Stimulated activated memory B cell treated with anti-CD40 and anti-IgM and Interleukin-4, amounts not matched to agents 10 μg/mL and 1 μg/mL and 100 μg/mL, for 72 hours (primary cell): Measurements from ENCODE around the gene FBRSL1.

Experiments
- ATAC-seq: fragments of 150-1000 bp; cut with Tn5 transposase; 2 replicates; pipeline ENCODE4 v1.10.0; 2021
- H3K27ac Mint-ChIP-seq: one replicate; pipeline ENCODE4 v1.8.0; 2022; ENCODE audit warnings: mild to moderate bottlenecking, mixed read lengths
- H3K27me3 Mint-ChIP-seq: one replicate; pipeline ENCODE4 v1.8.0; 2022; ENCODE audit warnings: mixed read lengths
- H3K36me3 Mint-ChIP-seq: one replicate; pipeline ENCODE4 v1.8.0; 2022; ENCODE audit warnings: mixed read lengths
- H3K4me1 Mint-ChIP-seq: one replicate; pipeline ENCODE4 v1.8.0; 2022; ENCODE audit warnings: mixed read lengths
- H3K4me3 Mint-ChIP-seq: one replicate; pipeline ENCODE4 v1.8.0; 2022; ENCODE audit warnings: mild to moderate bottlenecking, moderate library complexity, mixed read lengths
- H3K9me3 Mint-ChIP-seq: one replicate; pipeline ENCODE4 v1.8.0; 2022; ENCODE audit warnings: mixed read lengths

The FBRSL1 gene

DNA sequence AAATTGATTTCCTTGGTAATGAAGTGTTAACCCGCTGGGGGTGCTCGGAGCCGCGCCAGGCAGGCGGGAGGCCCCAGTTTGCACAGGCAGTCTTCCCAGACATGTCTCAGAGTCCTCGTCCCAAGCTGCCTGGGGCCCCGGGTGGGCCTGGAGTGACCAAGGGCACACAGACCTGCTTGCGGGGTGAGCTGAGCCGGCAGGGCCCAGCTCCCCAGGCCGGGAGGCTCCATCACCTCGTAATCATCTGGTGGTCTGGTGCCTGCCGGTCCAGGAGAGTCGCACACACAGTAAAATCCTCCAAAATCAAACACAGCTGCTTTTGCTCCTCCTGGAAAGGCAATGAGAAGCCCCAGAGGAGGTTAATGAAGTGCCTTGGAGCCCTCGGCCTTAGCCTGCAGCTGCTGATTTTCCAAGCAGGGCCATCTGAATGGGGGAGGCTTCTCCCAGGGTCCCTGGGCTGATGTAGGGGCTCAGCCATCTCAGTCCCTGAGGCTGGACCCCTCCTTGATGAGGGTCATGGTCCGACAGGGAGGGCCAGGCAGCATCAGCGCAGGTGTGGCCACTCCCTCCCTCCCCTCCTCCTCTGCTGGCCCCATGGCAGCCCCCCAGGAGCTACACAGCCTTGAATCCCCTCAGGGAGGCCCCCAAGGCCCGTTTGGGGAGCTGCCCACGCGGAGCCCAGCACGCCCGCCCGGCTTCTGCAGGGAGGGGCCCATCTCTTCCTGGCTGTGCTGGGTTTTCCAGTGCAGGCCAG lies 39.4 kb upstream of the FBRSL1 start:
- Mint-ChIP-seq H3K36me3 (no peaks in the 10 kb centered on the region), H3K27ac (peak overlapping the region; percentile 56)

DNA sequence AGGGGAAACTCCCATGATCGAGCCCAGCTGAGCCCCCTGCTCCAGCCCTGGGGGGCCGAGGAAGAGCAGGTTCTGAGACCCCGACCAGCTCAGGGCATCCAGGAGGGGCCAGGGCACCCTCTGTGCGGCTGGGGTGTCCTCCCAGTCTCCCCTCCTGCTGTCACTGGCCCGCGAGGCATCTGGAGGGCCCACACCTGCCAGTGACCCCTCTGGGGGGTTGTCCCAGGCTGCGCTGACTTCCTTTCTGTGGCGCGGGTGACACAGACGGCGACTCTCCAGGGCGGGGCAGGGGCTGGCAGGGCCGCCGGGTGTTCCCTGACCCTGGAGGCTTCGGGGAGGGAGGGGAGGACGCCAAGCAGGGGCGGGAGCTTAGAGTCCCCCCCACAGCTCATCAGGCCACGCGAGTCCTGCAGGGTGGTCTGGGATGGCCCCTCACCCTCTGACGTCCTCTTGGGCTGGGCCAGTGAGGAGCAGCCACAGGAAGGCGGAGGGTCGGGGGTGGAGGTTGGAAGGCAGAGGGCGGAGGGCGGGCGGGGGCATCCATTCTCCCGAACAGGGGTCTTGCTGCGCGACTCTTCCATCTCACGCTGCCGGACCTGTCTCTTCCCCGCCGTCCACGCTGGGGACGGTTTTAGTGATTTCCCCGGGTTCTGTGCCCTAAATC lies 38.6 kb upstream of the FBRSL1 start:
- H3K9me3 Mint-ChIP-seq = peaks cover 6% of the 10 kb centered on the region
- peak overlapping the region; percentile 36 for H3K4me3 Mint-ChIP-seq
- H3K27ac Mint-ChIP-seq = peak overlapping the region; percentile 56
- H3K27me3 Mint-ChIP-seq = no peaks in the 10 kb centered on the region
- no peaks in the 10 kb centered on the region for H3K36me3 Mint-ChIP-seq
- peaks cover 84% of the 10 kb centered on the region for H3K4me1 Mint-ChIP-seq
- ATAC-seq = peak; percentile 82

More for the DNA sequence above, 39.4 kb upstream of the FBRSL1 start:
- Mint-ChIP-seq H3K27me3 (no peaks in the 10 kb centered on the region), H3K4me1 (peaks cover 85% of the 10 kb centered on the region), H3K4me3 (peak overlapping the region; percentile 36), H3K9me3 (peaks cover 4% of the 10 kb centered on the region)
- peak; percentile 5 for ATAC-seq

DNA sequence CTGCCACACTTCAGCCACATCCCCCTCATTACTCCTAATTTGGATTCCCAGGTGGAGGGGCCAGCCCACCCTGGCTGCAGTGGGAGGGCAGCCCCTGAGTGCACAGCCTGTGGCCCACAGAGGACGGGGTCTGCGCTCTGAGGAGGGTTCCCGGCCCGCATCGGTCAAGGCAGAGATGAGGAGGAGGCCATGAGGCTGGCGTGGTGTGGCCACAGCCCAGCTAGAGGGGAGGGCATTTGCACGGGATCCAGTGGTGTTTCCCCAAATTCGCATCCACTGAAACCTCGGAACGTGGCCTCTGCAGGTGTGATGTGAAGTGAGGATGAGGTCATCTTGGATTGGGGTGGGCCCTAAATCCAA lies 38.1 kb upstream of the FBRSL1 start:
- H3K4me1 Mint-ChIP-seq = peaks cover 88% of the 10 kb centered on the region
- peaks cover 6% of the 10 kb centered on the region for H3K9me3 Mint-ChIP-seq
- H3K4me3 Mint-ChIP-seq = no peak overlapping the region
- ATAC-seq = no peak
- no peaks in the 10 kb centered on the region for H3K27me3 Mint-ChIP-seq
- peak overlapping the region; percentile 56 for H3K27ac Mint-ChIP-seq
- no peaks in the 10 kb centered on the region for H3K36me3 Mint-ChIP-seq

DNA sequence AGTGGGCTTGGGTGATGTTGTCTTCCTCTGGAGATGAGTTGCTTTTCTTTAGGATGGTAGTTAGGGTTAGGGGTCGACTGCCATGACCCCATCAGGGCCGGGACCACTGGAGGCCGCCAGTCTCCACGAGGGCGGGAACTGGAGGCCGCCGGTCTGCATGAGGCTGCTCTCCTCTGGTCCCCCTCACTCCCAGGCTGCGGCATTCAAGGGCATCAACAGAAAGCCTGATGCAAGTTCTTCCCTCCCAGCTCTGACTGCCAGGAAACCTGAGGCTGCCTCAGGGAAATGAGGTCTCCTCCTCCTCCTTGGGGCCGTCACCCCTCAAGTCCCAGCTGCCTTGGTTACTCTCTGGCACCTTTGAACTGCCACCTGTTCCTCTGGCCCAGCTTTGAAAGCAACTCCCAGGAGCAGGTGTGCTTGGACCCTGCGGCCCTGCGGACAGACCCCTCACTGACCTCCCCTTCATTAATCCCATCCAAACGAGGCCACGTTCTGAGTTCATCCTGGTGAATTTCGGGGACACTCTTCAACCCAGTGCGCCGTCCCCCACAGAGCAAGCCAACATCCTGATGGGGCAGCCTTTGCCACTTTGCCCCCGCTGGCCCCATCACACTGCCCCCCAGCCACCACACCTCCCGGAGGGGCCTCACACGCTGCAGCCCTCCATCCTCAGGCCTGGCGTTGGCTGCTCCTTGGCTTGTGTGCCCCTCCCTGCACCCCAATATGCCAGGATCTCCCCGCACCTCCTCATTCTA lies 37.2 kb upstream of the FBRSL1 start:
- Mint-ChIP-seq H3K27me3 (no peaks in the 10 kb centered on the region), H3K36me3 (no peaks in the 10 kb centered on the region), H3K9me3 (peaks cover 6% of the 10 kb centered on the region), H3K4me3 (peak overlapping the region; percentile 8), H3K4me1 (peaks cover 90% of the 10 kb centered on the region), H3K27ac (peak overlapping the region; percentile 56)
- no peak for ATAC-seq

DNA sequence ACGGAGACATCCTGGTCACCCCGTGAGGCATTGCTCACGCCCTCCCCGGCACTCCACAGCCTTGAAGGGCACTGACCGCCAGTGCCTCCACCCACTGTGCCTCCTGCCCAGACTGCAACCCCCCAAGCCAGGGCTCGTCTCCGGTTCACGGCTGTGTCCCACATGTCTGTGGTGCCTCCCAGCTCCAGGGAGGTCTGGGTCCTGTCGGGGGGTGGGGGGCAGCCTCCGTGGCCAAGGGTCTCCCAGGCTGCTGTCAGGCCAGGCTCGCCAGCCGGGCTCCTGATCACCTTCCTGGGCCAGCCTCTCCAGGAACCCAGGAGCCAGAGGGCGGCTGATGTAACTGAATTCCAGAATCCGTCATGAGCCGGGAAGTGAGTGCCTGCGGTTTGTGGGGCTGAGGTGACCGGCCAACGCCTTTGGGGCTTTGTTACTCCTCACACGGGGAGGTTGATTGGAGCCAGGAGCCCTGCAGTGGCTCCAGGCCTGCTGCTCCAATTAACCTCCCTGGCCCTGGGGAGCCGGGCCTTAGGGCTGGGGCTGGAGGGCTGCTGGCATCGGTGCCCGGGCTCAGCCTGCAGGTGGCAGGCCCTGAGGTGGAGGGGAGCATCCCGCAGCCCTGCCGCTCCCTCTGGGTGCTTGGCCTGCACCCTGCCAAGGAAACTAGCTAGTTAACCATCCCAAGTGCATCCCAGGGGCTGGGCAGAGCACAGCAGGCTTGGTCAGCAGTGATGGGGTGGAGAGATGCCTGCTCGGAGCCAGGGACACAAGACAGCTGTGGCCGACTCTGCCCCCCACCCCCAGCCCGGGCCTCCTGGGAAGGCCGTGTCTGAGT lies 36.4 kb upstream of the FBRSL1 start:
- Mint-ChIP-seq H3K27me3 (no peaks in the 10 kb centered on the region), H3K36me3 (no peaks in the 10 kb centered on the region), H3K9me3 (peaks cover 6% of the 10 kb centered on the region), H3K27ac (peak overlapping the region; percentile 56), H3K4me1 (peaks cover 82% of the 10 kb centered on the region), H3K4me3 (no peak overlapping the region)
- ATAC-seq = no peak

DNA sequence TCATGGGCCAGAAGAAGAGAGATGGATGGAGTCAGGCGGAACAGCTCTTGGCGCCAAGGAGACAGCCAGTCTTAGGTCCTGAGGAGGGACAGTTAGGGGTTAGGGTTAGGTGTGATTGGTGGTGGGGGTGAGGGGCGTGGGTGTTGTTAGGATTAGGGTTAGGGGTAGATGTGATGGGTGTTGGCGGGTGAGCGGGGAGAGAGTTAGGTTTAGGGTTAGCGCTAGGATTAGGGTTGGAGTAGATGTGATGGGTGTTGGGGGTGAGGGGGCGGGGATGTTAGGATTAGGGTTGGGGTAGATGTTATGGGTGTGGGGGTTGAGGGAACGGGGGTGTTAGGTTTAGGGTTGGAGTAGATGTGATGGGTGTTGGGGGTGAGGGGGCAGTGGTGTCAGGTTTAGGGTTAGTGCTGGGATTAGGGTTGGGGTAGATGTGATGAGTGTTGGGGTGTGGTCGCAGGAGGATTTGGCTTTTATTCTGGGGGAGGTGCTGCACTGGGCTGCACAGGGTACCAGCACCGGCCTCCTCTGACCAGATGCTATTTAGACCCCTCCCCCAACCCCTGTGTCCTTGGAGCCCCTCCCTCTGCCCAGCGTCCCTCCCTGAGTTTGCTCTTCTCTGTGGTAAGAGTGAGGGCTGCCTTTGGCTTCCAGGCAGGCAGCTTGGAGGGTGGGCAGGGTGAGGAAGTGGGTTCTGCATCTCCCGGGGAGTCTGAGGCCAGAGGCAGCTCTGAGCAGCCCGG lies 35.6 kb upstream of the FBRSL1 start:
- Mint-ChIP-seq H3K4me1 (peaks cover 74% of the 10 kb centered on the region), H3K27ac (no peak overlapping the region), H3K27me3 (no peaks in the 10 kb centered on the region), H3K36me3 (no peaks in the 10 kb centered on the region), H3K4me3 (no peak overlapping the region), H3K9me3 (peaks cover 6% of the 10 kb centered on the region)
- no peak for ATAC-seq

DNA sequence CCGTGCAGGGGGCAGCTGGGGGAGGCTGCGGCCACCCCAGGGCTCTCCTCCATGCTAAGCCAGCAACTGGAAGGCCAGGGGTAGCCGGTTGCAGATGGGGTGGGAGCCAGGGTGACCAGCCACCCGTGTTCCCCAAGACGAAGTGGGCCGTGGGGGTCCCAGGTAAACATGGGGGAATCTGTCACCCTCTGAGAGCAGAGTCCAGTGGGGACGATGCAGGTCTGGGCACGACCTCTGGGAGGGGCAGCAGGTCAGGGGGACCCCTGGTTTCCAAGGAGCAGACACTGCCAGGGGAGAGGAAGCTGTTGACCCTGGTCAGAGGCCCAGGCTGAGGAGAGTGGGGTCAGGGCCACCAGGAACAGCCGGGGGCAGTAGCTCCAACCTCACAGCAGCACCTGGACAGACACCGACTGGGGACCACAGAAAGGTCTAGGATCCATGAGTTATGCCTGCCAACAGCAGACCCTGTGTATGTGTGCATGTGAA lies 35.0 kb upstream of the FBRSL1 start:
- H3K9me3 Mint-ChIP-seq = peaks cover 6% of the 10 kb centered on the region
- peaks cover 68% of the 10 kb centered on the region for H3K4me1 Mint-ChIP-seq
- ATAC-seq = no peak
- no peak overlapping the region for H3K27ac Mint-ChIP-seq
- H3K36me3 Mint-ChIP-seq = no peaks in the 10 kb centered on the region
- H3K4me3 Mint-ChIP-seq = no peak overlapping the region
- H3K27me3 Mint-ChIP-seq = no peaks in the 10 kb centered on the region

DNA sequence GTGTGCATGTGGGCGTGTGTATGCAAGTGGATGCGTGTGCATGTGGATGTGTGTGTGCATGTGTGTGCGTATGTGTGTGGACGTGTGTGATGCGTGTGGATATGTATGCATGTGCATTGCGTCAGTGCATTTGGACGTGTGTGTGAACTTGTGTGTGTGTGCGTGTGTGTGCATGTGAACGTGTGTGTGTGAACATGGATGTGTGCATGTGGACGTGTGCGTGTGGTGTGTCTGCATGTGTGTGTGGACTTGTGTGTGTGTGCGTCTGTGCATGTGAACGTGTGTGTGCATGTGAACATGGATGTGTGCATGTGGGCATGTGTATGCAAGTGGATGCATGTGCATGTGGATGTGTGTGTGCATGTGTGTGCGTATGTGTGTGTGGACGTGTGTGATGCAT lies 34.4 kb upstream of the FBRSL1 start:
- Mint-ChIP-seq H3K27ac (no peak overlapping the region), H3K4me1 (peaks cover 62% of the 10 kb centered on the region), H3K27me3 (no peaks in the 10 kb centered on the region), H3K9me3 (peaks cover 6% of the 10 kb centered on the region), H3K36me3 (no peaks in the 10 kb centered on the region), H3K4me3 (no peak overlapping the region)
- ATAC-seq = no peak

DNA sequence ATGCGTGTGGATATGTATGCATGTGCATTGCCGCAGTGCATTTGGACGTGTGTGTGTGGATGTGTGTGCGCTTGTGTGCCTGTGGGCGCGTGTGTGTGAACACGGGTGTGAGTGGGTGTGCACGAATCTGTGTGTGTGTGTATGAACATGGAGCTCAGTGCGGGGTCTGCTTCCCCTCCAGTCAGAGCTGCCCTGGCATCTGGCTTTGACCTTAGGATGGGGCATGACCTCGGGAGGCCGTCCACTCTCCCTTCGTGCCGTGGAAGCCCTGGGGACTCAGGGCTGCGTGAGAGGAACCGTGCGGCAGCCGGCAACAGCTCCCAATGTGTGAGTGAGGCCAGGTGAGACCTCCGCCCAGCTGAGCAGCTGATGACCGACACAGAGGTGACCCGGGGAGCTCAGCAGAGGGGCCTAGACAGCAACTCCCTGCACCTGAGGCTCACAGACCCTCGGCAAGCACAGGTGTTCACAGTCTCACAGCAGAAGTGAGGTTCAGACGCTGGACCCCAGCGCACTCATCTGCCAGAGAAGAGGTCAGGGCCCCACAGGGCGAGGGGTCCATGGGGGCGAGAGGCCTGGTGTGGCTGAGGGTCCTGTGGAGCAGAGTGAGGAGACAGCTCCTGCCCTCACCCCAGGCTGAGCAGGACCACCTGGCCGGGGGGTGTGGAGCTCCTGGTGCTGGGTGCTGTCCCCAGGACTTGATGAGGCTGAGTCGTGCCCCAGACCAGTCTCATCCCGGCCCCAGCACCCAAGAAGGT lies 33.6 kb upstream of the FBRSL1 start:
- peaks cover 54% of the 10 kb centered on the region for H3K4me1 Mint-ChIP-seq
- H3K9me3 Mint-ChIP-seq = peaks cover 6% of the 10 kb centered on the region
- no peaks in the 10 kb centered on the region for H3K36me3 Mint-ChIP-seq
- H3K27ac Mint-ChIP-seq = peak overlapping the region; percentile 57
- H3K27me3 Mint-ChIP-seq = no peaks in the 10 kb centered on the region
- no peak overlapping the region for H3K4me3 Mint-ChIP-seq
- no peak for ATAC-seq

DNA sequence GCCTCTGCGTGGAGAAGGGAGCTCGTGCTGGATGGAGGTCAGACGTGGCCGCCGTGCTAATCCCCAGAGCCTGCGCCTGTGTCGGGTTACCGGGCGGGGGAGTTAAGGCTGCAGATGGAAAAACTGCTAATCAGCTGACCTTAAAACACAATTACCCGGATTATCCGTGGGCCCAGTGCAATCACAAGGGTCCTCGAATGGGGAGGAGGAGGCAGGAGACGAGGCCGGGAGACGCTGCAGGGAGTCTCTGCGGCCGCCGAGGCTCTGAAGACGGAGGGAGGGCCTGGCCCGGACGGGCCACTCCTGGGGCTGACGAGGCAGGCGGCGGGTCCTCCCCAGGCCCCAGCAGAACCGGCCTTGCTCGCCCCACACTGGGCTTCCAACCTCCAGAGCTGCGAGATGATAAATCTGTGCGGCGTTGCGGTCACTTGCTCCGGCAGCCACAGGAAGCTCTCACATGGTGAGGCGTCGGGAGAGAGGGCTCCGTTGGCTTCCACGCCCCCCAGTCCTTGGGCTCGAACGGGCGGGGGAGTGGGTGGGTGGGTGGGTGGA lies 32.9 kb upstream of the FBRSL1 start:
- H3K4me3 Mint-ChIP-seq = no peak overlapping the region

DNA sequence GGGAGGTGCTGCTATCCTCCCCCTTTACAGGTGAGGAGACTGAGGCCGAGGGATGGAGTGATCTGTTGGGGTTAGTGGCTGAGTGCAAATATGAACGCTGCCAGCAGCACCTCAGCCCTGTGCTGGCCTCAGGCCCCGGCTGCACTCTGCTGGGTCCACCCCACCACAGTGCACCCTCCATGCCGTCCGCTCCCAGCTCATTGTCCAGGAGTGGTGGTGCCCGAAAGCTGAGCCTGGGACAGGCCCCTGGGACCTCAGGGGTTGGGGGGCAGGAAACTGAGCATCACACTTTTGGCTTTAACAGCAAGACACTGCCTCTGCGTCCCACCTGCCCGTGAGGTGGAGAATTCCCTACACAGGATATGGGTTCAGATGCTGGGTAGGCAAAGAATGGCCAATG lies 31.5 kb upstream of the FBRSL1 start:
- Mint-ChIP-seq H3K27me3 (no peaks in the 10 kb centered on the region), H3K36me3 (no peaks in the 10 kb centered on the region), H3K4me1 (peaks cover 33% of the 10 kb centered on the region), H3K27ac (no peak overlapping the region), H3K4me3 (no peak overlapping the region), H3K9me3 (peaks cover 6% of the 10 kb centered on the region)
- ATAC-seq = no peak

More for the DNA sequence above, 32.9 kb upstream of the FBRSL1 start:
- no peaks in the 10 kb centered on the region for H3K27me3 Mint-ChIP-seq
- H3K27ac Mint-ChIP-seq = peak overlapping the region; percentile 57
- H3K36me3 Mint-ChIP-seq = no peaks in the 10 kb centered on the region
- H3K9me3 Mint-ChIP-seq = peaks cover 6% of the 10 kb centered on the region
- ATAC-seq = no peak
- peaks cover 47% of the 10 kb centered on the region for H3K4me1 Mint-ChIP-seq

DNA sequence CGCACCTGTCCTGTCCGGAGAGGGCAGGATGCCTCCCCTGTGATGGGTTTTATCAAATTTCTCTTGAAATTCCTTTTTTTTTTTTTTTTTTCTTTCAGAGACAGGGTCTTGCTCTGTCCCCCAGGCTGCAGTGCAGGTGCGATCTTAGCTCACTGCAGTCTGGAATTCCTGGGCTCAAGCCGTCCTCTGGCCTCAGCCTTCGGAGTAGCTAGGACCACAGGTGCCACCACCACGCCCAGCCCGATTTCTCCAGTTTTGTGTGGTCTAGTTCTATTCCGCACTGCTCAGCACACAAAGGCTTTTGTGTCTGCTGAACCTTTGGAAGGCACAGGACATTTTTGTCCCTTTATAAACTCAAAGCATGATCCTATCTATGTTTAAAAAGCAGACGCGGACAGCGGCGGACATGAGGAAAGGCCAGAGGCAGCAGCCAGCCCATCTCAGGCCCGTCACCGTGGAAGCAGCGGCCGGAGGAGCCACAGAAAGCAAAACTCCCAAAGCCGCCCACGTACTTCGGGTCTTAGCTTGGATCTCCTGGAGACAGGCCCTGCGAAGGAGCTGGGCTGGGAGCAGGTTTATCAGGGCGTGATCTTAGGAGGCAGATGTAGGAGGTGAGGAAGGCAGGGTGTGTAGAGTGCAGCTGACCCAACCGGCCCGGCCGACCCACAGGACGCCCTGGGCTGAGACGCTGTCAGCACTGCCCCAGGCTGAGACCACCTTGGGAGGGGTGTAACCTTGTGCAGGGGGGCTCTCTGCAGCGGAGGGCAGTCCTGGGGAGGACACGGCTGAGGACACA lies 30.9 kb upstream of the FBRSL1 start:
- peaks cover 28% of the 10 kb centered on the region for H3K4me1 Mint-ChIP-seq
- H3K4me3 Mint-ChIP-seq = no peak overlapping the region
- H3K27me3 Mint-ChIP-seq = no peaks in the 10 kb centered on the region
- H3K9me3 Mint-ChIP-seq = peaks cover 6% of the 10 kb centered on the region
- no peaks in the 10 kb centered on the region for H3K36me3 Mint-ChIP-seq
- no peak overlapping the region for H3K27ac Mint-ChIP-seq
- ATAC-seq = no peak

DNA sequence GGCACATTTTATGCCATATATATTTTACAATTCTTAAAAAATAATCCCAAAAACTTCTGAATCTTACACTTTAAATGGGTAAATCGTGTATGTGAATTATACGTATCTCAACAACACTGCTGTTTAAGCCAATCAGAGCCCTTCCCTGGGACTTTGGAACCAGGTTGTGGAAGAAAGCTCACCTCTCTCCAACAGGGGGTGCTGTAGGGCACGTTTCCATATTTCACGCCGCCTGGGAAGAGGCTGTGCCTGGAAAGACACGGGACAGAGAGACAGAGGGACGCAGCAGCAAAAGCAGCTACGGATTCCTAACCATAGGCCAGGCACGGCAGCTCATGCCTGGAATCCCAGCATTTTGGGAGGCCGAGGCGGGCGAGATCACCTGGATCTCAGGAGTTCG lies 29.4 kb upstream of the FBRSL1 start:
- Mint-ChIP-seq H3K27ac (no peak overlapping the region), H3K9me3 (peaks cover 2% of the 10 kb centered on the region), H3K4me1 (peaks cover 13% of the 10 kb centered on the region), H3K27me3 (no peaks in the 10 kb centered on the region), H3K4me3 (no peak overlapping the region), H3K36me3 (no peaks in the 10 kb centered on the region)
- ATAC-seq = no peak
